CD4-positive, alpha-beta T cell treated with Interleukin-12 subunit alpha and Interleukin-12 subunit beta, for 1 hour (primary cell): ENCODE data around the gene PTPRF.

ENCODE experiments used
- DNase-seq: peaks from one replicate; pipeline ENCODE4 v3.0.0-alpha.2; 2020

The PTPRF gene

DNA sequence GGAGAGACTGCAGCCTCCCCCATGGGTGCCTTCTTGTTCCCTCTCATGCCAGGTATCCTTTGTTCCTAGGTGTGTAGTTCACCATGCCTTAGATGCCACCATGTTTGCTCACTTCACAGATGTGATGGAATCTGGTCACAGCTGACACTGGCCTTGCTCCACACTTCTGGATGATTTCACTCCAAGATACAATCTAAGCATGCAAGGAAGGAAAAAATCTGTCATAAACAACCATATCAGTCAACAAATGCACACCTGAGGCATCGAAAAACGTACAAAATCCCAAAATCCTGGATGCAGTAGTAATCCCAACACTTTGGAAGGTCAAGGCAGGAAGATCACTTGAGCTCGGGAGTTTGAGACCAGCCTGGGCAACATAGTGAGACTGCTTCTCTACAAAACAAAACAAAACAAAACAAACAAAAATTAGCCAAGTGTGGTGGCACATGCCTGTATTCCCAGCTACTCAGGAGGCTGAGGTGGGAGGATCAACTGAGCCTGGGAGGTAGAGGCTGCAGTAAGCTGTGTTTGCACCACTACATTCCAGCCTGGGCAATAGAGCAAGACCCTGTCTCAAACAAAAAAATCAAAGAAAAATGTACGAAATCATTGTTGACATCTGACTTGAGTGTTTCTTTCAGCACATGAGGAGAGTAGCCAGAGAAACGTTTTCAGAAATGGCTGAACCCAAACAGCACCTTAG lies 17.1 kb upstream of the PTPRF start:
- DNase-seq: no peak

DNA sequence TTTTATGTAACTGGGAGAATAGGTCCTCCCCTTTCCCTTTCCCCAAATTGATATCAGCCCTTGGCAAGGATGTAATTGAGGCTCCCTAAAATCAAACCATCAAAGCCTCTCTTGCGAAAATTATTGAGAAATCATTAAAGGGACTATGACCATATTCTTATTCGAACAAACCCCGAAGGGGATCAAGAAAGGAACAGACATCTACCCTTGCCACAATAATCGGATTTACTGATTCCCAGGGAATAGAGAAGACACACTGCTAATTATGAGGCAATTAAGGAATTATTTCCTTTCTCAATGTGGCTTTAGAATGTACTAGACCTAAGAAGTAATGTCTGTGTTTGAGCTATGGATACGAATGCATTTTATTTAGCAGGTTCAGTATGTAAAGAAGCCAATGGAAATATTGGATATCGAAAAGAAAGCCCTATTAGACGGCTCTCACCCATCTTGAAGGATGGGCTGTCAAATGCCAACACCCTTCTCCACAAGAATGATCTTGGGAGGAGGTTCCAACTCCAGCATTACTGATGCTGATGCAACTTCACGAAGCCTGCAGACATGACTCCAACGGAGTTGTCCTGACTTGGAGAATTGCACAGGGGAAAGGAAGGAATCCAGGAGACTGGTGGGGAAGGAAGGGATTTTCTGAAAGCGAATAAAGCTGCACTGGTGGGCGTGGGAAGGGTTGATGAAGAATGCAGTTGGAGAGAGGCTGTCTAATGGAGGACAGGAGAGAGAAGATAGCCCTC lies 11.6 kb upstream of the PTPRF start:
- no peak for DNase-seq

DNA sequence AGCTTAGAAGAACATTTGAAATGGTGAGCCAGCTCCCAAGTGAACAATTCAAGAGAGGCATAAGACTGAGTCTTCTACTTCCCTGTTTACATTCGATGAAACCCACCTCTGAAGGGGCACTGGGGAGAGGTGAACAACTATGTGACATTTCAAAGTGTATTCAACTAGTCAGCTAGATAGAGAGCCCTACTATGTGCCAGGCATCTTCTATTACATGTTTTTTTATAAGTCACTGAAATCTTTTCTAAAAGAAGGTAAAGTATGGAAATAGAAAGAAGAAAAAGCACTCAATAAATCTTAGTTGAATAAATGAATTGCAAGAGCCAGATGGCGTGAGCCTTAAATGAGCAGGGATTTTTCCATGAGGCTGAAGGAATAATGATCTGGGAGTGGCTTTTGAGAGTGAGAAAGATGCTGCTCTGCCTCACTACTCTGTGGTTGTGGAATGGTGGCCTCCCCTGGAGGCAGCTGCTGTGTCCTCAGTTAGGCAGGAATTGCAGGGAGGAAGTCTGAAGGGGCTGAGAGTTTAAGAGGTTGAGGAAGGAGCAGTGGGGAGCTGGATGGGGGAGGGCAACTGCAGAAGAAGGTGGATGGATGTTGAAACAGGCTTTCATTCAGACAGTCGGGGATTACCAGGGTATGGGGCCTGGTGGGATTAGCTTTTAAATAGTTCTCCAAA lies 10.4 kb upstream of the PTPRF start:
- no peak for DNase-seq

DNA sequence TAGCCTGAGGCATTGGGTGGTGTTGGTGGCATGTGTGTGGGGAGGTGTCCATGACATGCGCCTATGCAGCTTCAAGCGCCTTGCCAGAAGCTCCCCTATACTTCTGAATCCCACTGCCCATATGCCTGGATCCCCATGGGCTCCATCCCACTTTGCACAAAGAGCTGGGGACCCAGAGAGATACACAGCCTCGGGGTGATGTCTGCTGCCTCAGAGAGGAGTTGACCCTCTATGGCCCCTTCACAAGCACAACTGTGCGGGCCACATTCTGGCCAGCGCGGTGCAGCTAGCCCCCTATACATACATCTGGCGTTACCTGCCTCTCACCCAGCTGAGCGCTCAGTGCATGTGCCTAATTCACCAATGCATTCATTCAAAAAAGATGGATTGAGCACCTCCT lies 9.6 kb upstream of the PTPRF start:
- DNase-seq: no peak

DNA sequence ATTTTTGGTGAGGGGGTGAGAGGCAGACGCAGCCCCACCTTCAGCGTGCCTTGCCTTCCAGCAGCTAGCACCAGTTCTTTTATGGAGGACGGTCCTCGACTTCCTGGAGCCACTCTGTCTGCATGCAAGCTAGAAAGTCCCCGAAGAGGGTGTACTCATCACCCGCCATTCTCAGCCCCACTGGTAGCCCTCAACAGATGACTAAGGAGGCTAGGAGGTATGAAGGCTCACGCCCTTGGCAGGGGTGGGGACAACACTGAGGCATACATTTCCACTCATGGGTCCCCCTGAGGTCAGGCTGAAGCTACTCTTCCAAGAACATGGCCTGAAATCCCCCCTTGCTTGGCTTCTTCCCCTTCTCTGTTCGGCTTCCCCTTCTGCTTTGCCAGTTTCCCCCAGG lies 8.9 kb upstream of the PTPRF start:
- no peak for DNase-seq

DNA sequence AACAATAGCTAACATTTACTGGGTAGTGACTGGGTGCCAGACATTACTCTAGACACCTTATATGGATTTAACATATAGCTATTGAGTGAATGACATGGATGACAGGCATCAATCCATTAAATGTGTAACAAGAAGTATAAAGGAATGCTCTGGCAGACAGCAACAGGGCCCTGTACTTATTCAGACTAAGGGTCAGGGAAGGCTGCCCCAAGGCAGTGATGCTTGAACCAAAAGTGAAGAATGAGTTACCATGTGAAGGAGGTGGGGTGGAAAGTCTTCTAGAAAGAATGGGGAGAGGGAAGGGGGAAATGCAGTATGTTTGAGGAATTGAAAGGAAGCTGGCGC lies 8.3 kb upstream of the PTPRF start:
- no peak for DNase-seq

DNA sequence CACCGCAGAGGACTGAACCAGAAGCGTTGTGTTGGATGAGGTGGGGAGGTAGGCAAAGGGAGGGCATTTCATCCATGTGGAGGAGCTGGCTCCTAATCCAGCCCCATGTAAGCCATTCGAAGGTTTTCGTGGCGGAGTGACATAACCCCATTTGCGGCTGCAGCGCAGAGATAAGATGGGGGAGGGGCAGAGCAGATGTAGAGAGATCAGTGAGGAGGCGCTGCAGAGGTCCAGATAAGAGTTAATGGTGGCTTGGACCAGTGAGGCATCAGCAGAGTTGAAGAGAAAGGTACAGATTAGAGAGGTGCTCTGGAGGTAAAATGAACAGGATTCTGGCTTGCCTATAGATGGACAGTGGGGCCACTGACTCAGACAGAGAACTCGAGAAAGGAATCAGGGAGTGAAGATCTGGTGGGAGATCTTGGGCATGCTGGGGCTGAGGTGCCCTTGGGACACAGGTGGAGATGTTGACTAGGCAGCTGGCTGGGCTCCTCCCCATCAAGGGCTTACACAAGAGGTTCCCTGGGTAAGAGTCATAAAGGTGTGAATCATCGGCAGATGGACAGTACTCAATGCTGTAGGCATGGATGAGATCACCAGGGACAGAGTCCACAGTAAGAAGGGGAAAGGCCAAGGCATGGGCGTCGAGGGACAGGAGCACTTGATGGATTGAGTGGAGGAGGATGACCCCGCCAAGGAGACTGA lies 7.8 kb upstream of the PTPRF start:
- no peak for DNase-seq

DNA sequence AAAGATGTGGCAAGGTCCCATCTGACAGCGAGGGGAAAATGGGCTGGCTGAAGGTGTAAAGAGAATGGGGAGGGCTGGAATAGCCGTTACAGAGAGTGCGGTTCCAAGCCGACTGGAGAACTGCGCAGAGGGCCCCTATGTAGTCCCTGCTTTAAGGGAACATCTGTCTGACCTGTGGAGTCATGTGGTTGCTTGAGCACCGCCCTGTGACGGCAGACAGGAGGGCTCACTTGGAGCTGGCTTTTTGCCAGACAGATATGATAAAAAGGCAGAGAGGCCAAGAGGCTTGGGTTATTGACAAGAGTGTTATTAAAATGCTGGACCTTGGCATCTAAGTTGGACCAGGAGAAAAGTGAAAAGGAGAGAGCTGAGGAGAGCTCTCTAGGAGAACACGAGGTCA lies 5.9 kb upstream of the PTPRF start:
- DNase-seq: no peak

DNA sequence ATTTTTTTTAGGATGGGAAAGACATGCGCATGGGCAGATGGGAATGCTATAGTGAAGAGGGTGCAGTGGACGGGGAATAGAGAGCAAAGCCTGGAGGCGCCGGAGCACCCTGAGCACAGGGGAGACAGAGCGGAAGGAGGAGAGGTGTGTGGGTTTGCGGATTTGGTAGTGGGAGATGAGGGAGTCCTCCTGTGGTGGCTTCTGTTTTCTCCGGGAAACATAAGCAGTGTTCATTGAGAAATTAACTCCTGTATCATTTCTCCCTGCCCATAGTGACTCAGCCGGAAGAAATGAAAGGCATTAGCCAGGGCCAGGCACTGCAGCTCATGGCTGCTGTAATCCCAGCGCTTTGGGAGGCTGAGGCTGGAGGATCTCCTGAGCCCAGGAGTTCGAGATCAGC lies 4.7 kb upstream of the PTPRF start:
- DNase-seq: no peak

DNA sequence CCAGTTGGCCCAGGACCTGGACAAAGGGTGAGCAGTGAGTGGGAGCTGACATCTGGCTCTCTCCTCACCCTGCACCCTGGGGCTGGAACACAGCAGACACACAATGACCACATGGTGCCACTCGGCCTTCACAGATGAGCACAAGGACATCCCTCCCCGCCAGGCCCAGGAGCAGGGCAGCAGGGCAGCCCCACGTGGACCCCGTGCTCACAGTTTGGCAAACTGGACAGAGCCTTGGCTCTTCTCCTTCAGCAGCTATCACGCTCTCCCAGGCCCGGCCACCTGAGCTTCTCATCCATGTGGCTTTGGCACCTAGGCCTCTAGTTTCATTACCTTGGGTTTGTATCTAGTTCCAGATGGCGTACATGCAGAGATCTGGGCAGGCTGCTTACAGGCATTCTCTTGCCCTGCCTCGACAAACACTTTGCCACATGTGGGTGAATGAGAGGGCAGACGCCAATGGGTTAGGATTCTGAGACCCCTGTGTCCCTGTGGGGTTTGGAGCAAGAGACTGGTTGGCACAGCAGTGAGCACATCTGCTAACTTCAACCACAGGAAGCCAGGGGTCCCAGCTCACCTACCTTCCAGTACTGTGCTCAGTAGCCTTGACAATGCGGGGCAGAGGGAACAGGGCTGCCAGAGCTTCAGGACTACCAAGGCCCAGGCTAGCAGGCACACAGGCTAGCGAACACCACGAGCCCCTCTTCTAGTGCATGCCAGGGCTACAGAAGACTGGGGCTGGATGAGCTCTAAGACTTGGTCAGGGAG lies 3.4 kb upstream of the PTPRF start:
- no peak for DNase-seq

DNA sequence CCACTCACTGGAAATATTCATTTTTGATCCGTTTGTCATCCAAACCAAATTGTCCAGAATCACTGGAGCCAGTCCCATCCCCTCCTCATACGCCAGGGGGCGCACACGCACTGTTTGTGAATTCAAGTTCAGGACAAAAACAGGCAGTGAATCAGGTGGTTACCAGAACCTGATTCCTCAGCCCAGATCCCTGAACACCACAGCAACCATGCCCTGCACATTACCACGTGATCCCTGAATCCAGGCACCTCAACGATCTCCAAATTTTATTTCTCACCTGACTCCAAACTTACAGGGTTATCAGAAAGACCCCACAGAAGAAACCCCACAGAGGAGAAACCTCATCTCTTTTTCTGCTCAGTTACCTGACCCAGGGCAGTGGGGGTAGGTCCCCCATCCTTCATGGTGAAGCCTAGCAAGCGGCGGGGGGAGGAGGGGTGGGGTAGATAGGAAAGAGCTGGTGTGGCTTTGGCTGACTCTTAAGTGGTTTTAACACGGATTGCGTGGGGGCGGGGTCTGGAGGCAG lies 1.4 kb upstream of the PTPRF start:
- peak; percentile 79 for DNase-seq

DNA sequence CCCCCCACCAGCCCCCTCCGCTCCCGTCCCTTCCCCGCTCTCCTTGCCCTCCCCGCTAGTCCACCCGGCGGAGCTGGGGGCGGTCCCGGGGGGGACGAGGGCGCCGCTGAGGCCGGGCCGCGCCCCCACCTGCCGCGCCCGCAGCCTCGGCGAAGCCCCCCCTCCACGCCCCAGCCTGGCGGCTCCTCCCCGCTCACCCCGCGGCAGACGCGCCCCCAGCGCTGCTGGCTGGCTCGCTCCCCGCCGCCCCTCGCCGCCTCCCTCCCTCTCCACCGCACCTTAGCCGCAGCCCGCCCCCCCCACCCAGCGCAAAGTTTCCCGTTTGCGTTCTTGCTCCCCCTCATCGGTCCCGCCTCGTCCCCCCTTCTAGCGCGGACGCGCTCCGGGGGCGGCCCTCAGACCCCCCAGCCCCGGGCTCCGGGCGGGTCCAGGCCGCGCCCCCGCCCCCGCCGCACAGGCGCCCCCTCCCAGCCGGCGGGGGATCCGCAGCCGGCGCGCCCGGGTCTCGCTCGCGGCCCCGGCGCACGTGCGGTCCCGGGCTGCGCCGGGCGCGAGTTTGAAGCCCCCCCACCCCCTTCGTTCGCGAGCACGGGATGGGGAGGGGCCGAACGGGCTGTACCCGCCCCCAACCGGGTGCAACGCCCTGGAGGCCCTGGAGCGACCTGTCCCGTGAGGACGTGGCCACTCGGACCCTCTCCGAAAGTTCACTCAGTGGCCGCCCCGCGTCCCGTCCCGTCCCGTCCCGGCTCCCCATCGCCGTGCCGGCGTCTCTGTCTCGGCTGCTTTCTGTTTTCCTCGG lies 623 bp downstream of the PTPRF start:
- peak; percentile 13 for DNase-seq

DNA sequence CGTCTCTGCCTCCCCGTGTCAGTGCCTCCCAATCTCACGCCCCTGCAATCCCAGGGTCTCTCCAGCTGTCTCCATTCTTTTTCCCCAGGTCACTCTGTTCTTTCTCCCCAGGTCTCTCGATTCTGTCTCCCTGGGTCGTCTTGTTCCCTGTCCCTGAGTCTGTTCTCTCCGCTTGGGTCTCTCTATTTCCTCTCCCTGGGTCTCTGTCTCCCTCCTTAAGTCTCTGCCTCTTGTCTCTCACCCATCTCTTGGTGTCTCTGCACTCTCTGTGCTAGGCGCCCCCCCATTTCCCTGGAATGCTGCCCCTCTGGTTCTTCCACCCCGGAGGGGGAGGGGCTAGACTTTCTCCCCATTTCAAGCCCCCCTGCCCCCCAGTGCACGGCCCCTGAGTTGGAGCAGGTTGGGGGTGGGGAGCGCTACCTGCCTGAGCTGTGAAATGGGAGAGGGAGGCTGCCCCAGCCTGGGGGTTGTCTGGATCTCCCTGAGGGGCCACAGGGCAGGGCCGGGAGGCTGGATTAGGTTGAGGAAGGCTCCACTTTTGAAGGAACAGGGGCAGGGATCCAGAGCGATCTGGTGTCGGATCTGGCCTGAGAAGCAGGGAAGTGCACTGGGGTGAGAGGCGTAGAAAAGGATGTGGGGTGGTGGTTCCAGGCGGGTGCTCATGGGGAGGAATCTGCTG lies 1.4 kb downstream of the PTPRF start:
- DNase-seq: no peak

DNA sequence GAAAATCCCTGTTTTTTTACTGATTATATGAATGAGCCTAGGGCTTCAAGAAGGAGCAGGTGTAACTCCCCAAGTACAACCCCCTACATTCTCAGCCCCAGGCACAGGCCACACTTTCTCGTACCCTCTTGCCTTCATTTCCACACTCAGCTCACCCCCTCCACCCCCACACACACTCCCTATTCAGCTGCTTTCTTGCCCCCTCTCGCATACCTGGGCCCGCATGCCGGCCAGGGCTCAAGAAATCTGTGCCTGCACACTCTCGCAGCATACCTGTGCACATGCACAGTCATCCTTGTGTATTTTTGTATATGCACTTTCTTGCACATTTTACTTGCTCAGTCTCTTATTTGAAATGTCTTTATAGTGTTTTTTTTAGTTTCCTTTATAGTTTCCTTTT lies 2.0 kb downstream of the PTPRF start:
- no peak for DNase-seq

DNA sequence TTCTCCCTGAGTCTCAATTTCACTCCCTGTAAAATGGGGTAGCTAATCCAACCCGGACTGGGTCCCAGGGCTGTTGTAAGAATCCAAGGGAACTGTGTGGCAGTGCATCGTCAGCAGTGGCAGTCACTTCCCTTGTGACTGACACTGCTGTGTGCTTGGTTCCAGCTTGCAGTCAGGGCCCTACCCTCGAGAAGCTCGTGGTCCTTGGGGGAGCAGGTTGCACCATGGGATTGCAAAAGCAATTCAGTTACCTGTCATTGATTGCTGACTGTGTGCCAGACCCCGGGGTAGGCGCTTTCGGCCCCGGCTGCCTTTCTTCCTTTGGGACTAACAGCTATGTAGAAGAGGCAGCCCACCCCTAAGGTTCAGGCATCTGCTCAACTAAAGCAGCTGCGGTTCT lies 2.9 kb downstream of the PTPRF start:
- no peak for DNase-seq

DNA sequence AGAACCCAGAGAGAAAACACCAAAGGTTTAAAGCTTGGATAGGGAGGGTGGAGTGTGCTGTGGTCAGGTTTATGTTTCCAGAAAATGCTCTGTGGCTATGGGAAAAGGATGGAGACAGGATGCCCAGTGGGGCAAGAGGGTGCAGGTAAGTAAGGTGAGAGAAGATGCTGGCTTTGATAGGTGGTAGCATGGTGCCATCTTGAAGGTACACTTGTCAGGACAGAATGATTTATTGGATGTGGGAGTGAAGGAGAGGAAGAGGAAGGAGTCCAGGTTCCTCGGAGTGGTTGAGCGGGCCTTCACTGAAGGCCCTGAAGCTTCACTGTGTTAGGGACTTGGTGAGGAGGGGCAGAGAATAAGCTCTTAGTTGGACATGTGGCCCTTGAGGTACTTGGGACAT lies 3.6 kb downstream of the PTPRF start:
- DNase-seq: no peak

DNA sequence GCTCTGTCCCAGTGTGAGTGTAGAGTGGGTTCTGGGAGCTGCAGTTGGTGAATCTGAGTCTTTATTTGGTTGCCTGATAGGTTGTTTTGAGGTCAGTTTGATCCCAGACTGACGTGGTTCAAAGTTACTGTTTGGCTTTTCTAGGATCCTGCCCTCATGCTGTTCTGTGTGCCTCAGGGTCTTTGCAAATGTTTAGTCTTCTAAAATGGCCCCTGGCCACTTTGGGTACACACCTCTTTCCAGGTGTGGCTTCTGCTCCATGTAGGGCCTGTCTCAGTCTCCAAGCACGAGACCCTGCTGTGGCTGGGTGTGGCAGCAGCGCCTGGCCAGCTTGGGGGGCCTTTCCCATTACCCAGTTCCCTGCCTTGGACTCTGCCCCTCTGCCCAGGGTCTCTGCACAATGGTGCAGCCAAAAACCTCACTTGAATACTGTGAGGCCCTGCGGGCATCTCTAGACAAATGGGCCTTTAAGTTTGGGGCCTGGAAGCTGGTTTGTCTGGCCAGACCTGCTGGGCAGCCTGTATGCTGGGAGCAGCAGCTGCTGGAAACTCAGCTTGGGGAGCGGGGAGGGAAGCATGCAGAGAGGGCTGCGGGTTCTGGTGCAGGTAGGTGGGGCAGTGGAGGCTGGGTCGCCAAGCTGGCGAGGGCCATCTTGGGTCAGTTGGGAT lies 5.6 kb downstream of the PTPRF start:
- no peak for DNase-seq

DNA sequence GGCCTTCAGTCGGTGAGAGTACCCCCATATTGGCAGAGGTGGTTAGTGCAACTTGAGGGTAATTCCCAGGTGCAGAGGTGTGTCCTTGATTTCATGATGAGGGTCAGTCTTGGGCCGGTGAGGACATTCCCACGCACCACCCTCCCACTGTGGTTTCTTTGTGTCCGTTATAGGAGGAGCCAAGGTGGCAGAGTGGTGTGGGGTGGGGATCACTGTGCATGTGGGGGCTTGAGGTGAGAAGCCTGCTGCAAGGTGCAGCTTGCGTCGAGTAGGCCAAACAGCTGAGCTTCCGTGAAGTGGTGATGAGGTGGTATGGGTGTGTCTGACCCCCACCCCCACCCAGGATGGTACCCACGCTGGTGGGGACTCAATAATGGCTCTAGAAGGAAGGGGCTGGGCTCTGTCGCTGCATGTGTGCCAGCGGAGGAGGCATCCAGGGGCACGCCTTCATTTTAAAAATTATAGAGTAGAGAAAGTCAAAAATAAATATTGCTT lies 6.2 kb downstream of the PTPRF start:
- DNase-seq: no peak

DNA sequence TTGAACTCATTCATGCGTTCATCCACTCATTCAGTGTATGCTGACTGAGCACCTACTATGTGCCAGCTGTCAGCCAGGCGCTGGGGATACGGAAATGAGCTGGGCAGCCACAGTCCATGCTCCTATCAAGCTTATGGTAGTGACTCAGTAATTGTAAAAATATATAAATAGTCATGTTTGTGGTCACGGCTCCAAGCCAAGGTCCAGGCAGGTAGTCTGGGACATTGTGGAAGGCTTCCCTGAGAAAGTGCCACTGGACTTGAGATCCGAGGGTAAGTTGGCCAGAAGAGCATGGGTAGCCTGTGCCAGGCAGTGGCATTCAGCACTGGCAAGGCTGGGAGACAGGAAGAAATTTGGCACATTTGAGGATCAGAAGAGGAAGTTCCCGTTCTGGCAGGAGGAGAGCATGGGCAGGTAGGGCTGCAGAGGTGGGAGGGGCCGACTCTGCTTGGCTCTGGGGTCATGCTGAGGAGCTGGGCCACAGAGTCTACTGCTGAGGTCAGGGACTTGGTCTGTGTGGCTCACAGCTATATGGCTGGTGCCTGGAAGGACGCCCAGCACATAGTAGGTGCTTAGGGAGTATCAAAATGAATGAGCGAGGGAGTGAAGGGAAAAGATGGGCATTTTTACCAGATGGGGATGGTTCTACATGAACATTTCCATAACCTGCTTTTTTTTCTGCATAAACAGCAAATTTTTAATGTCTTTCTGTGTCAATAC lies 6.9 kb downstream of the PTPRF start:
- DNase-seq: no peak

DNA sequence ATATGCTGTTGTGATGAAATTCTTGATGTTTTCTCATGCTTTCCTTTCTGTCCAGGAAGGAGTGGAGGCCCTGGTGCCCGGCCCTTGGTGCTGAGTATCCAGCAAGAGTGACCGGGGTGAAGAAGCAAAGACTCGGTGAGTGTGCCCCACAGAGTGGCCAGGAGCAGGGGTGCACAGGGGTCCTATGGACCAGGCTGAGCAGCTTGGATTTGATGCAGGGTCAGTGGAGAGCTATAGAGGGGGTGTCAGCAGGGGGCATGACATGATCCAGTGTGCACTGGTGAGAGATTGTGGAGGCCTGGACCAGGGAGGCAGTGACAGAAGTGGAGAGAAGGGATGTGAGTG lies 7.4 kb downstream of the PTPRF start:
- no peak for DNase-seq
